Activated naive CD4-positive, alpha-beta T cell treated with anti-CD3 and anti-CD28 coated beads, Interleukin-2, amount 10 ng/mL, durations not matched to agents 7 days and 5 days (primary cell): Measurements from ENCODE around the gene TMEM126B.
"Not testable (repeated sequence)": the region's sequence is repeated elsewhere in the genome, so short reads cannot be mapped to it uniquely, and the experiment has no call there.

ENCODE experiments used
- CTCF ChIA-PET: fragments of 350-600 bp; sonication (Branson Sonifier 250); formaldehyde crosslinking; loops from one replicate; lab custom pipeline; 2021; ENCODE audit warnings: antibody characterized with exemption; lab: Charles Lee
- DNase-seq: peaks from one replicate; pipeline ENCODE4 v3.0.0-alpha.2; 2020
- H3K27ac Mint-ChIP-seq: one replicate; pipeline ENCODE4 v1.8.0; 2021; ENCODE audit warnings: mild to moderate bottlenecking, moderate library complexity, mixed read lengths
- H3K27me3 Mint-ChIP-seq: one replicate; pipeline ENCODE4 v1.8.0; 2021; ENCODE audit warnings: mild to moderate bottlenecking, mixed read lengths
- H3K36me3 Mint-ChIP-seq: one replicate; pipeline ENCODE4 v1.8.0; 2021; ENCODE audit warnings: mixed read lengths
- H3K4me1 Mint-ChIP-seq: one replicate; pipeline ENCODE4 v1.8.0; 2021; ENCODE audit warnings: mixed read lengths
- H3K4me3 Mint-ChIP-seq: one replicate; pipeline ENCODE4 v1.8.0; 2021; ENCODE audit warnings: mild to moderate bottlenecking, moderate library complexity, mixed read lengths
- H3K9me3 Mint-ChIP-seq: one replicate; pipeline ENCODE4 v1.8.0; 2021; ENCODE audit warnings: mixed read lengths

The TMEM126B gene

GRCh38 chr11:85661972-85662664 lies 33.7 kb downstream of the TMEM126B start:
- H3K4me1 Mint-ChIP-seq, result peaks cover 53% of the 10 kb centered on the region
- H3K9me3 Mint-ChIP-seq, result no peaks in the 10 kb centered on the region
- peak overlapping the region; percentile 98 for H3K4me3 Mint-ChIP-seq
- no peaks in the 10 kb centered on the region for H3K27me3 Mint-ChIP-seq
- no peak overlapping the region for H3K27ac Mint-ChIP-seq
- CTCF ChIA-PET, result interaction anchor here (0.9 kb wide), 1 partner anchor 14 kb away, joined by 4 read pairs; the partner anchor contains the start of gene TMEM126A
- no peak for DNase-seq
- H3K36me3 Mint-ChIP-seq, result peaks cover 49% of the 10 kb centered on the region

- Mint-ChIP-seq H3K36me3 (peaks cover 47% of the 10 kb centered on the region), H3K27ac (peak overlapping the region; percentile 98), H3K27me3 (no peaks in the 10 kb centered on the region), H3K4me1 (peaks cover 50% of the 10 kb centered on the region), H3K4me3 (peak overlapping the region; percentile 98), H3K9me3 (no peaks in the 10 kb centered on the region)
- CTCF ChIA-PET, result interaction anchor here (1.8 to 2.7 kb wide), 3 partner anchors 15 to 90 kb away, joined by 4 to 8 read pairs (median 7); partner anchors contain the start of genes DLG2, TMEM126A and TMEM126B
- DNase-seq, result peak; percentile 33
These were observed 34.8 kb downstream of the TMEM126B start for GRCh38 chr11:85663080-85663752.

- H3K27ac Mint-ChIP-seq, result peak overlapping the region; percentile 98
- H3K36me3 Mint-ChIP-seq, result peaks cover 43% of the 10 kb centered on the region
- H3K9me3 Mint-ChIP-seq, result no peaks in the 10 kb centered on the region
- CTCF ChIA-PET, result interaction anchor here (1.8 to 2.7 kb wide), 3 partner anchors 16 to 90 kb away, joined by 4 to 8 read pairs (median 7); partner anchors contain the start of genes DLG2, TMEM126A and TMEM126B
- peaks cover 44% of the 10 kb centered on the region for H3K4me1 Mint-ChIP-seq
- no peaks in the 10 kb centered on the region for H3K27me3 Mint-ChIP-seq
- peak overlapping the region; percentile 98 for H3K4me3 Mint-ChIP-seq
- peak; percentile 93 for DNase-seq
These were observed 35.6 kb downstream of the TMEM126B start for GRCh38 chr11:85663753-85664614.

- H3K9me3 Mint-ChIP-seq, result no peaks in the 10 kb centered on the region
- CTCF ChIA-PET, result interaction anchor here (0.7 to 2.7 kb wide), 4 partner anchors 17 to 658 kb away, joined by 3 to 8 read pairs (median 6); partner anchors contain the start of genes DLG2, TMEM126A and TMEM126B
- no peaks in the 10 kb centered on the region for H3K27me3 Mint-ChIP-seq
- DNase-seq, result peak; percentile 94
- H3K4me1 Mint-ChIP-seq, result peaks cover 35% of the 10 kb centered on the region
- H3K27ac Mint-ChIP-seq, result peak within 1 kb of the TSS; percentile 98
- H3K36me3 Mint-ChIP-seq, result peaks cover 36% of the 10 kb centered on the region
- peak within 1 kb of the TSS; percentile 98 for H3K4me3 Mint-ChIP-seq
These were observed 36.5 kb downstream of the TMEM126B start, which contains the start of gene CREBZF for GRCh38 chr11:85664615-85665481. Gene CREBZF, minus strand, starts transcription at chr11:85665129. Its CDS starts 254 bp downstream, at chr11:85664875.

GRCh38 chr11:85665733-85666132 lies 37.3 kb downstream of the TMEM126B start:
- peak overlapping the region; percentile 98 for H3K27ac Mint-ChIP-seq
- peaks cover 4% of the 10 kb centered on the region for H3K27me3 Mint-ChIP-seq
- H3K4me3 Mint-ChIP-seq, result peak overlapping the region; percentile 61
- no peaks in the 10 kb centered on the region for H3K9me3 Mint-ChIP-seq
- DNase-seq, result no peak
- peaks cover 27% of the 10 kb centered on the region for H3K4me1 Mint-ChIP-seq
- CTCF ChIA-PET, result no interaction called here
- H3K36me3 Mint-ChIP-seq, result peaks cover 28% of the 10 kb centered on the region

GRCh38 chr11:85666687-85667086 lies 38.3 kb downstream of the TMEM126B start:
- H3K27ac Mint-ChIP-seq, result no peak overlapping the region
- H3K36me3 Mint-ChIP-seq, result peaks cover 20% of the 10 kb centered on the region
- H3K27me3 Mint-ChIP-seq, result peaks cover 11% of the 10 kb centered on the region
- CTCF ChIA-PET, result interaction anchor here (0.6 kb wide), 1 partner anchor 44 kb away, joined by 3 read pairs; no protein-coding TSS in a partner anchor
- H3K4me3 Mint-ChIP-seq, result no peak overlapping the region
- no peak for DNase-seq
- peaks cover 18% of the 10 kb centered on the region for H3K4me1 Mint-ChIP-seq
- H3K9me3 Mint-ChIP-seq, result no peaks in the 10 kb centered on the region

- Mint-ChIP-seq H3K4me3 (no peak overlapping the region), H3K36me3 (peaks cover 11% of the 10 kb centered on the region), H3K4me1 (peaks cover 11% of the 10 kb centered on the region), H3K27ac (no peak overlapping the region), H3K27me3 (peaks cover 15% of the 10 kb centered on the region), H3K9me3 (no peaks in the 10 kb centered on the region)
- CTCF ChIA-PET, result interaction anchor here (0.6 to 0.9 kb wide), 3 partner anchors 32 to 396 kb away, joined by 3 to 5 read pairs (median 4); no protein-coding TSS in a partner anchor
- DNase-seq, result no peak
These were observed 39.8 kb downstream of the TMEM126B start for GRCh38 chr11:85668157-85668556.

GRCh38 chr11:85670949-85671663 lies 42.7 kb downstream of the TMEM126B start:
- H3K36me3 Mint-ChIP-seq, result not testable (repeated sequence)

GRCh38 chr11:85672105-85672902 lies 43.9 kb downstream of the TMEM126B start:
- Mint-ChIP-seq H3K36me3 (no peaks in the 10 kb centered on the region), H3K4me1 (no peaks in the 10 kb centered on the region), H3K4me3 (no peak overlapping the region), H3K27me3 (peaks cover 24% of the 10 kb centered on the region), H3K27ac (no peak overlapping the region), H3K9me3 (no peaks in the 10 kb centered on the region)
- CTCF ChIA-PET, result no interaction called here
- DNase-seq, result no peak

More at GRCh38 chr11:85670949-85671663, 42.7 kb downstream of the TMEM126B start:
- H3K4me3 Mint-ChIP-seq, H3K27ac Mint-ChIP-seq, H3K4me1 Mint-ChIP-seq, CTCF ChIA-PET, H3K9me3 Mint-ChIP-seq, DNase-seq: not testable (repeated sequence)
- peaks cover 19% of the 10 kb centered on the region for H3K27me3 Mint-ChIP-seq

- Mint-ChIP-seq H3K27me3 (peaks cover 24% of the 10 kb centered on the region), H3K4me3 (no peak overlapping the region), H3K9me3 (no peaks in the 10 kb centered on the region), H3K27ac (no peak overlapping the region), H3K36me3 (no peaks in the 10 kb centered on the region), H3K4me1 (no peaks in the 10 kb centered on the region)
- CTCF ChIA-PET, result no interaction called here
- no peak for DNase-seq
These were observed 45.0 kb downstream of the TMEM126B start for GRCh38 chr11:85673393-85673792.

GRCh38 chr11:85679576-85679975 lies 51.2 kb downstream of the TMEM126B start:
- CTCF ChIA-PET, result interaction anchor here (0.7 kb wide), 1 partner anchor 59 kb away, joined by 4 read pairs; no protein-coding TSS in a partner anchor
- Mint-ChIP-seq H3K27ac (no peak overlapping the region), H3K4me1 (peaks cover 22% of the 10 kb centered on the region), H3K36me3 (peaks cover 3% of the 10 kb centered on the region), H3K4me3 (no peak overlapping the region), H3K27me3 (peaks cover 20% of the 10 kb centered on the region), H3K9me3 (no peaks in the 10 kb centered on the region)
- no peak for DNase-seq

- Mint-ChIP-seq H3K27ac (no peak overlapping the region), H3K4me3 (no peak overlapping the region), H3K27me3 (peaks cover 23% of the 10 kb centered on the region), H3K36me3 (peaks cover 3% of the 10 kb centered on the region), H3K4me1 (peaks cover 22% of the 10 kb centered on the region), H3K9me3 (no peaks in the 10 kb centered on the region)
- CTCF ChIA-PET, result interaction anchor here (1.1 to 1.2 kb wide), 2 partner anchors 10 to 12 kb away, joined by 3 to 6 read pairs; no protein-coding TSS in a partner anchor
- DNase-seq, result no peak
These were observed 52.5 kb downstream of the TMEM126B start for GRCh38 chr11:85680897-85681296.
